ENCODE results near the gene HPS6.

DNA sequence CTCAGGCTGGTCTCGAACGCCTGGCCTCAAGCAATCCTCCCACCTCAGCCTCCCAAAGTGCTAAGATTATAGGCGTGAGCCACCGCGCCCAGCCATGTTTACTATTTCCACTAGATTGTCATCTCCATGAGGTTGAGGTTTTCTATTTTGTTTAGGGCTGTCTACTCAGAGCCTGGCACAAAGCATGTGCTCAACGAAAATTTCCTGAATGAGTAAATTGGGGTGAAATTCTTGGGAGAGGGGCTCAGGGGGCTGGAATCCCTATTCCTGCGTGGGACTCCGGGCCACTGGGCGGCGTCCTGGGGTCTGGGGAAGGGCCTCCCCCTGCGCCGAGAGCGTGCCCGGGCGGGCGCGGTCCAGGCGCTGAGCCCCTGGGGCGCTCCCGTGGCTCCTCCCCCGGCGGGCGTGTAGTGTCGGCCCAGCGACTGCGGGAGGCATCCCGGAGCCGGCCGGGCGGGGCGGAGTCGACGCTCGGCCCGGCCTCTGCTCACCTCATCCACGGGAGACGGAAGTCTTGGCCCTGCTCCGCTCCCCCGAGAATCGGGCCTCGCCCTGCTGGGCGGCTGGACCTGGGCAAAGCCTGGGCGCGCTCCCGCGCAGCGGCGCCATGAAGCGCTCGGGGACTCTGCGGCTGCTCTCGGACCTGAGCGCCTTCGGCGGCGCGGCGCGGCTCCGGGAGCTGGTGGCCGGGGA is at the start of gene HPS6:
- TF ChIP-seq CTCF (IDR thresholded peaks at IDR 0.05) = peak in 3 of 4 experiments; percentile 11 to 42 (median 19)
- TF ChIP-seq POLR2AphosphoS5 (IDR thresholded peaks at IDR 0.05) = peak; percentile 79
